HepG2 (cell line): ENCODE data around the gene KIAA1958. TPM values are rescaled to one million over a fixed set of nuclear protein-coding genes. Genes with fewer than 3 reads are reported as not detected.

Experiments
- ATAC-seq: fragments of 200-7000 bp; cut with Tn5 transposase; 3 replicates; pipeline ENCODE4 v1.9.1; 2020; ENCODE audit warnings: mild to moderate bottlenecking, moderate library complexity
- BruUV-seq: library from RNA; stranded (reverse); fragments of 400-500 nt; replicated peaks from 2 replicates; lab custom pipeline; 2021; lab: Mats Ljungman, UMichigan
- CTCF ChIA-PET: fragments of 300-600 bp; formaldehyde crosslinking; extraction: SDS; loops from one replicate; lab custom pipeline; 2021; ENCODE audit warnings: low total read pairs, inconsistent platforms, low intra/inter-chr PET ratio; lab: Yijun Ruan, JAX
- POLR2A ChIA-PET: fragments of 350-600 bp; sonication (Branson Sonifier 250); formaldehyde crosslinking; loops from one replicate; lab custom pipeline; 2020; ENCODE audit warnings: antibody characterized with exemption, inconsistent platforms; lab: Yijun Ruan, JAX
- DNase-seq: peaks from one replicate; pipeline ENCODE4 v3.0.0-alpha.2; 2015; ENCODE audit warnings: low spot score
- FAIRE-seq: peaks from 3 replicates; lab custom pipeline; 2011; peaks lifted over from hg19 to GRCh38; lab: Jason Lieb, UNC
- H2AFZ ChIP-seq: one replicate; pipeline ENCODE4 v1.6.1; 2011; ENCODE audit warnings: low read length, inconsistent platforms
- H3K27ac ChIP-seq: fragments of 300-600 bp; 3 replicates; pipeline ENCODE4 v1.8.0; 2011; ENCODE audit warnings: mixed run types, mild to moderate bottlenecking, mixed read lengths, low read length, inconsistent platforms; ENCODE audit not compliant: insufficient read depth; ENCODE audit errors: extremely low read length
- H3K27me3 ChIP-seq, 2 experiments: fragments of 200-600 bp in 1 of 2; 2 replicates in 1 of 2; 3 replicates in 1 of 2; pipeline versions ENCODE4 v1.6.0 to v1.8.0; 2011; ENCODE audit warnings: low read length in 2 of 2, mild to moderate bottlenecking in 2 of 2, moderate library complexity in 2 of 2, inconsistent platforms in 1 of 2; ENCODE audit not compliant: insufficient read depth in 2 of 2, control insufficient read depth in 1 of 2
- H3K36me3 ChIP-seq, 2 experiments: fragments of 200-600 bp in 1 of 2; replicated peaks in 1 of 2; 2 replicates in 1 of 2; 3 replicates in 1 of 2; pipeline versions ENCODE4 v1.5.1 to v1.8.0; 2011; ENCODE audit warnings: low read length in 2 of 2, inconsistent platforms in 1 of 2; ENCODE audit not compliant: insufficient read depth in 2 of 2, control insufficient read depth in 1 of 2
- H3K4me1 ChIP-seq: 2 replicates; pipeline ENCODE4 v1.5.1; 2012; ENCODE audit warnings: low read length, inconsistent platforms; ENCODE audit not compliant: insufficient read depth
- H3K4me2 ChIP-seq: 2 replicates; pipeline ENCODE4 v1.6.0; 2011; ENCODE audit warnings: low read depth, low read length, inconsistent platforms
- H3K4me3 ChIP-seq, 3 experiments: fragments of 200-600 bp in 1 of 3; sonication (generic), shearing (Covaris generic) in 1 of 3; replicated peaks in 1 of 3; 2 replicates each; pipeline ENCODE4 v1.5.1; 2011 to 2016; ENCODE audit warnings: low read length in 3 of 3, inconsistent platforms in 2 of 3, low read depth in 2 of 3, mild to moderate bottlenecking in 2 of 3, control low read depth in 1 of 3, mixed read lengths in 1 of 3; ENCODE audit not compliant: insufficient read depth in 1 of 3
- H3K79me2 ChIP-seq: one replicate; pipeline ENCODE4 v1.6.1; 2011; ENCODE audit warnings: low read length, inconsistent platforms; ENCODE audit not compliant: insufficient read depth
- H3K9ac ChIP-seq: 2 replicates; pipeline ENCODE4 v1.6.0; 2011; ENCODE audit warnings: mild to moderate bottlenecking, low read depth, low read length, inconsistent platforms; ENCODE audit not compliant: insufficient read depth
- H3K9me3 ChIP-seq: 2 replicates; pipeline ENCODE4 v1.5.1; 2012; ENCODE audit warnings: mild to moderate bottlenecking, low read length
- H4K20me1 ChIP-seq: 2 replicates; pipeline ENCODE4 v1.6.0; 2011; ENCODE audit warnings: inconsistent platforms, mild to moderate bottlenecking, low read length, moderate library complexity; ENCODE audit not compliant: insufficient read depth
- CHD4 ChIP-seq: fragments of 200-600 bp; sonication (generic); IDR thresholded peaks from 2 replicates; pipeline ENCODE4 v1.7.0; 2017; ENCODE audit warnings: mild to moderate bottlenecking, low read length, borderline replicate concordance
- RFX3 ChIP-seq: IDR thresholded peaks from 2 replicates; pipeline ENCODE4 v1.6.1; 2016; ENCODE audit warnings: missing biosample characterization, missing genetic modification reagents
- SIN3A ChIP-seq: IDR thresholded peaks from 2 replicates; pipeline ENCODE4 v1.6.1; 2011; ENCODE audit warnings: low read depth, mild to moderate bottlenecking, control low read depth, low read length, borderline replicate concordance
- SNAI1 ChIP-seq: sonication (generic); formaldehyde crosslinking; IDR thresholded peaks from 2 replicates; pipeline ENCODE4 v1.5.0; 2020; ENCODE audit warnings: mild to moderate bottlenecking, missing genetic modification reagents, borderline replicate concordance
- TCF7 ChIP-seq: sonication (generic); IDR thresholded peaks from 2 replicates; pipeline ENCODE4 v1.6.1; 2016; ENCODE audit warnings: antibody characterized with exemption, low read depth
- ZNF446 ChIP-seq: sonication (generic); formaldehyde crosslinking; IDR thresholded peaks from 2 replicates; pipeline ENCODE4 v1.5.0; 2020; ENCODE audit warnings: mild to moderate bottlenecking, missing genetic modification reagents
- ZNF557 ChIP-seq: sonication (generic); formaldehyde crosslinking; IDR thresholded peaks from 2 replicates; pipeline ENCODE4 v1.4.0; 2020; ENCODE audit warnings: missing genetic modification reagents
- WGBS: methylation state at CpG from one replicate; pipeline ENCODE4 v1.1.6; 2017; ENCODE audit warnings: low lambda C conversion rate; 5-methylcytosine and 5-hydroxymethylcytosine counted together
- in situ Hi-C: cut with HindIII; loops from 2 replicates; pipeline ENCODE4 v1.10.0; 2017; ENCODE audit warnings: low pct_unique_long_range_greater_than_20kb; ENCODE audit not compliant: extremely low pct_ligation_motif_present
- intact Hi-C: fragments of 100-400 bp; cut with micrococcal nuclease; formaldehyde crosslinking; loops from one replicate; pipeline ENCODE4 v1.10.0; 2022; ENCODE audit not compliant: unreplicated experiment
- polyA plus RNA-seq, 8 experiments: library from polyadenylated mRNA; depleted of rRNA in 3 of 8; stranded (reverse) in 7 of 8; unstranded in 1 of 8; fragments of >200 nt; fragmentation: Illumina TruSeq in 4 of 8; extraction: Trizol in 4 of 8; gene quantifications; 2 replicates each; pipeline versions ENCODE4 v1.2.1 to v1.2.3, GENCODE V29; 2011 to 2016; ENCODE audit warnings: low read depth in 4 of 8, missing spikeins in 1 of 8, mixed read lengths in 1 of 8; ENCODE audit not compliant: insufficient read depth in 1 of 8
- total RNA-seq, 5 experiments: library from RNA; depleted of rRNA; stranded (reverse); fragments of >200 nt; fragmentation: Illumina TruSeq; extraction: Trizol; gene quantifications; 2 replicates each; pipeline ENCODE4 v1.2.3, GENCODE V29; 2016; ENCODE audit warnings: low read depth in 1 of 5
- TF ChIP-seq, protein P1 (sequence below): sonication (generic); formaldehyde crosslinking; IDR thresholded peaks from 2 replicates; pipeline ENCODE4 v1.5.0; 2020; ENCODE audit warnings: mild to moderate bottlenecking, missing genetic modification reagents

KIAA1958 gene
- total and polyA plus RNA-seq, 2 of the 13 experiments (the other 11 are each of a cell fraction or from before 2014, with no cell fraction given): 8.5 to 10.3 TPM

- Histone ChIP-seq H3K27ac (no peak overlapping the region), H3K9me3 (no peaks in the 10 kb centered on the region)
- WGBS: 100% methylated on average over 1 of the region's 2 CpGs
- ATAC-seq: no peak
- TF ChIP-seq SNAI1 (CRISPR knock-in tag) (no peak), SIN3A (no peak), TCF7 (no peak), CHD4 (no peak), ZNF557 (CRISPR knock-in tag) (no peak), ZNF446 (no peak), RFX3 (CRISPR knock-in tag) (no peak)
- TF ChIP-seq, protein P1, sequence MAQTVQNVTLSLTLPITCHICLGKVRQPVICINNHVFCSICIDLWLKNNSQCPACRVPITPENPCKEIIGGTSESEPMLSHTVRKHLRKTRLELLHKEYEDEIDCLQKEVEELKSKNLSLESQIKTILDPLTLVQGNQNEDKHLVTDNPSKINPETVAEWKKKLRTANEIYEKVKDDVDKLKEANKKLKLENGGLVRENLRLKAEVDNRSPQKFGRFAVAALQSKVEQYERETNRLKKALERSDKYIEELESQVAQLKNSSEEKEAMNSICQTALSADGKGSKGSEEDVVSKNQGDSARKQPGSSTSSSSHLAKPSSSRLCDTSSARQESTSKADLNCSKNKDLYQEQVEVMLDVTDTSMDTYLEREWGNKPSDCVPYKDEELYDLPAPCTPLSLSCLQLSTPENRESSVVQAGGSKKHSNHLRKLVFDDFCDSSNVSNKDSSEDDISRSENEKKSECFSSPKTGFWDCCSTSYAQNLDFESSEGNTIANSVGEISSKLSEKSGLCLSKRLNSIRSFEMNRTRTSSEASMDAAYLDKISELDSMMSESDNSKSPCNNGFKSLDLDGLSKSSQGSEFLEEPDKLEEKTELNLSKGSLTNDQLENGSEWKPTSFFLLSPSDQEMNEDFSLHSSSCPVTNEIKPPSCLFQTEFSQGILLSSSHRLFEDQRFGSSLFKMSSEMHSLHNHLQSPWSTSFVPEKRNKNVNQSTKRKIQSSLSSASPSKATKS: no peak
- TF ChIP-seq, all 625 proteins: peak for 0
- ChIA-PET CTCF (no interaction called here), POLR2A (no interaction called here)
- Histone ChIP-seq H3K4me2 (no peak overlapping the region), H3K79me2 (no peaks in the 10 kb centered on the region), H3K4me1 (peaks cover 8% of the 10 kb centered on the region; the same call in 1 of the 2 replicates), H3K4me3 (no peak overlapping the region), H4K20me1 (no peaks in the 10 kb centered on the region), H2AFZ (no peak overlapping the region), H3K9ac (no peak overlapping the region), H3K36me3 (peaks cover 8 to 34% of the 10 kb centered on the region in 2 experiments; a peak in 4 of 5 replicates), H3K27me3 (no peaks in the 10 kb centered on the region)
- DNase-seq (no peak), FAIRE-seq (no peak)
- intact Hi-C loops (no loop called here), in situ Hi-C loops (no loop called here)
- no TSS peak for BruUV-seq
Observed at GRCh38 chr9:112437406-112437805, 49.2 kb upstream of the KIAA1958 start.
